ENCODE results near the gene PTPN4. TPM values are rescaled to one million over a fixed set of nuclear protein-coding genes. Genes with fewer than 3 reads are reported as not detected.

PTPN4 gene
- total and polyA plus RNA-seq, 11 donors, result 3.6 to 49.0 (median 43.0) TPM

DNA sequence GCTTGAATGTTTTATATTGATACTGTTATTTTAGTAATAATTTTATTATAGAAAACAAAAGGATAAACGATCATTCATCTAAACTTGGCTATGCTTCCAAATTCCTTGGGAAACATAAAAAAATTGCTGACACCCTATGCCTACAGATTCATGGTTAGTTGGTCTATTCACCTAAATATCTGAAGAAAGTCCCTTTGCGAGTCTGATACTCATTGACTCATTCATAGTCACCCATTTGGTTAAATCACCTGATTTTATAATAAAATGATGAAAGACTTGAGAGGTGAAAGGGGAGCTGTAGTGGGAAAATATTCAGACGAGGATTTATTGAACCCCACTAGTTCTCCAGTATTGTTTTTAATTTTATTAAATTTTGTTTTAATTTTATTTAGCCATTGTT lies 112.0 kb downstream of the PTPN4 start:
- ATAC-seq (no peak), DNase-seq (no peak)
- Histone ChIP-seq H3K27me3 (no peaks in the 10 kb centered on the region), H3K27ac (no peak overlapping the region), H3K9me3 (no peaks in the 10 kb centered on the region), H3K4me3 (no peak overlapping the region), H3K36me3 (no peaks in the 10 kb centered on the region), H3K4me1 (peaks cover 0 to 5% (median 0%) of the 10 kb centered on the region in 12 donors)
- TF ChIP-seq, protein P1, sequence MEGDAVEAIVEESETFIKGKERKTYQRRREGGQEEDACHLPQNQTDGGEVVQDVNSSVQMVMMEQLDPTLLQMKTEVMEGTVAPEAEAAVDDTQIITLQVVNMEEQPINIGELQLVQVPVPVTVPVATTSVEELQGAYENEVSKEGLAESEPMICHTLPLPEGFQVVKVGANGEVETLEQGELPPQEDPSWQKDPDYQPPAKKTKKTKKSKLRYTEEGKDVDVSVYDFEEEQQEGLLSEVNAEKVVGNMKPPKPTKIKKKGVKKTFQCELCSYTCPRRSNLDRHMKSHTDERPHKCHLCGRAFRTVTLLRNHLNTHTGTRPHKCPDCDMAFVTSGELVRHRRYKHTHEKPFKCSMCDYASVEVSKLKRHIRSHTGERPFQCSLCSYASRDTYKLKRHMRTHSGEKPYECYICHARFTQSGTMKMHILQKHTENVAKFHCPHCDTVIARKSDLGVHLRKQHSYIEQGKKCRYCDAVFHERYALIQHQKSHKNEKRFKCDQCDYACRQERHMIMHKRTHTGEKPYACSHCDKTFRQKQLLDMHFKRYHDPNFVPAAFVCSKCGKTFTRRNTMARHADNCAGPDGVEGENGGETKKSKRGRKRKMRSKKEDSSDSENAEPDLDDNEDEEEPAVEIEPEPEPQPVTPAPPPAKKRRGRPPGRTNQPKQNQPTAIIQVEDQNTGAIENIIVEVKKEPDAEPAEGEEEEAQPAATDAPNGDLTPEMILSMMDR (IDR thresholded peaks at IDR 0.05), result no peak
- no peak for TF ChIP-seq POLR2A (IDR thresholded peaks at IDR 0.05)
- WGBS, 4 donors, result 75 to 88% (median 80%) methylated on average over 3 of the region's 3 CpGs
- intact Hi-C loops (cut with DNase I), result no loop called here

DNA sequence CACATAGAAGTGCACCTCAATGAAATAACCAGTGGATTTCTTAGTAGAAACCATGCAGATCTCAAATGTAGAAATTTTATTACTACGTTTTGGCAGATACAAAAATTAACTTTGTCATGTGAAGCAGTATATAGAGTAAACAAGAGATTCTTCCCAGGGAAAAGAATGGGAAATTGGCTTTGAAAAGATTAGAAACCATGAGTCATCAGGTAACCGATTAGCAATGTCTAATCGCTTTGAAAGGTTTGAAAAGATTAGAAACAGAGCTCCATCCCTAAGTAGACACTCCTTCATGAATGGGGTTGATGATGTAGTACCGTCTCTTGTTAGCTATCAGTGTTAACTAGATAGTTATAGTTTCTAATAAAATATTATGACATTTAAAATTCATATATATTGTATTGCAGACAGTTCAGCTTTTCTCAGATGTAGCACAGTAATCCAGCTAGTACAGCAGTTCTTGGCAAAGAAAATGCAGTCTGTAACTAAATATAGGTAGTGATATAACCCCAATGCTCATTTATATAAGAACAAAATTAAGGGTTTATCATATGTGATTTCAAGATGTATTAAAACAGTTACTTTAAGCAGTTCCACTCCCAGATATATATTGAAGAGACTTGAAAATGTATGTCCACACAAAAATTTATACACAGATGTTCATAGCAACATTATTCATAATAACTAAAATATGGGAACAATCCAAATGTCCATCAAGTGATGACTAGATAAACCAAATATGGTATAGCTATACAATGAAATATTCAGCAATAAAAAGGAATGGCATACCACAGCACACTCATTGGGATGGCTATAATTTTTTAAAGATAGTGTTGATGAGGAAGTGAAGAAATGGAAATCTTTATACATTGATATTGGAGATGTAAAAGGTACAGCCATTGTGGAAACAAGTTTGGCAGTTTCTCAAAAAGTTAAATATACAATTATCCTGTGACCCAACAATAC lies 113.9 kb downstream of the PTPN4 start:
- DNase-seq (no peak), ATAC-seq (peak in 1 of 4 donors; percentile 42)
- no peak overlapping the region for H3K4me3 ChIP-seq
- intact Hi-C loops (cut with DNase I), result no loop called here
- no peak for TF ChIP-seq POLR2A (IDR thresholded peaks at IDR 0.05)
- TF ChIP-seq, protein P1 (IDR thresholded peaks at IDR 0.05), result no peak
- H3K9me3 ChIP-seq, result no peaks in the 10 kb centered on the region
- peaks cover 0 to 5% (median 0%) of the 10 kb centered on the region in 12 donors for H3K4me1 ChIP-seq
- H3K36me3 ChIP-seq, result no peaks in the 10 kb centered on the region
- H3K27ac ChIP-seq, result no peak overlapping the region
- H3K27me3 ChIP-seq, result no peaks in the 10 kb centered on the region
- 65 to 76% (median 72%) methylated on average over 4 of the region's 4 CpGs for WGBS, 4 donors

DNA sequence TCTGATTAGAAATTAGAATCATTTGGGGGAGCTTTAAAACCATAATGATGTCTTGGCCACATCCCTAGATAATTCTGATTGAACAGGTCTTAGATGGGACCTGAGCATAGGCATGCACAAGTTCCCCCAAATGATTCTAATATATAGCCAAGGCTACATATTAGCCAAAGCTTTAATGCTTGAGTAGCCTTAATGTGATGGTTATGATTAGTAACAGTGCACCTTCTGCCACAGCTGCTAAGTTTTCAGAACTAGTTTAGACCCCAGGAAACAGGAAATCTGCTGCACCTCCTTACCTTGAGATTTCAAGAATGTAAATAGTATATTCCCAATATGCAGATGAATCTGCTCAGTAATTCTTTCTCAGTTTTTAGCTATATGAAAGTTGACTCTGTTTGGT lies 119.8 kb downstream of the PTPN4 start:
- Histone ChIP-seq H3K4me1 (no peaks in the 10 kb centered on the region), H3K9me3 (no peaks in the 10 kb centered on the region), H3K27me3 (no peaks in the 10 kb centered on the region), H3K27ac (no peak overlapping the region), H3K4me3 (no peak overlapping the region), H3K36me3 (peaks cover 0 to 19% (median 9%) of the 10 kb centered on the region in 9 donors)
- DNase-seq (no peak), ATAC-seq (no peak)
- intact Hi-C loops (cut with DNase I), result no loop called here
- TF ChIP-seq POLR2A (IDR thresholded peaks at IDR 0.05), result no peak
- TF ChIP-seq, protein P1 (IDR thresholded peaks at IDR 0.05), result no peak

DNA sequence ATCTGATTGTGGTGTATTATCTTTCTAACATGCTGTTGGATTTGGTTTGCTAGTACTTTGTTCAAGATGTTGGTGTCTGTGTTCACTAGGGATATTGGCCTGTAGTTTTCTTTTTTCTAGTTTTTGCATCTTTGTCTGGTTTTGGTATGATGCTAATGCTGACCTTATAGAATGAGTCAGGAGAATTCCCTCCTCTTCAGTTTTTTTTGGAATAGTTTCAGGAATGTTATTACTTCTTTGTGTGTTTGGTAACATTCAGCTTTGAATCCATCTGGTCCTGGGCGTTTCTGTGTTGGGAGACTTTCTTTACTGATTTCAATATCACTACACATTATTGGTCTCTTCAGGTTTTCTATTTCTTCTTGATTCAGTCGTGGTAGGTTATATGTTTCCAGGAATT lies 129.0 kb downstream of the PTPN4 start:
- peaks cover 0 to 48% (median 5%) of the 10 kb centered on the region in 9 donors for H3K36me3 ChIP-seq

More for the DNA sequence above, 129.0 kb downstream of the PTPN4 start:
- H3K4me1 ChIP-seq, result no peaks in the 10 kb centered on the region
- WGBS, 4 donors, result 90 to 91% (median 91%) methylated on average over 2 of the region's 2 CpGs
- H3K9me3 ChIP-seq, result peaks cover 0 to 27% (median 7%) of the 10 kb centered on the region in 12 donors
- no peak for ATAC-seq
- intact Hi-C loops (cut with DNase I), result no loop called here
- TF ChIP-seq, protein P1 (IDR thresholded peaks at IDR 0.05), result no peak
- no peak for TF ChIP-seq POLR2A (IDR thresholded peaks at IDR 0.05)
- no peak overlapping the region for H3K4me3 ChIP-seq
- DNase-seq, result no peak
- no peaks in the 10 kb centered on the region for H3K27me3 ChIP-seq
- H3K27ac ChIP-seq, result no peak overlapping the region
